ENCODE results near the gene PLAAT3.
"Not testable (repeated sequence)": the region's sequence is repeated elsewhere in the genome, so short reads cannot be mapped to it uniquely, and the experiment has no call there.

The PLAAT3 gene

GRCh38 chr11:63564784-63565350, 49.4 kb downstream of the PLAAT3 start:
- DNase-seq, result no peak

- peak; percentile 90 for DNase-seq
Observed at GRCh38 chr11:63564056-63564774, 50.0 kb downstream of the PLAAT3 start.

GRCh38 chr11:63563201-63564055, 50.8 kb downstream of the PLAAT3 start, which contains the start of gene PLAAT2:
Gene PLAAT2, minus strand, starts transcription at chr11:63563379. Its CDS starts 55 bp downstream, at chr11:63563324.
- DNase-seq, result no peak

GRCh38 chr11:63560506-63561180, 53.6 kb downstream of the PLAAT3 start:
- DNase-seq, result peak; percentile 25

- DNase-seq, result no peak
Observed at GRCh38 chr11:63558459-63559157, 55.6 kb downstream of the PLAAT3 start.

- no peak for DNase-seq
Observed at GRCh38 chr11:63557570-63557969, 56.7 kb downstream of the PLAAT3 start.

- no peak for DNase-seq
Observed at GRCh38 chr11:63556404-63557013, 57.7 kb downstream of the PLAAT3 start.

GRCh38 chr11:63554877-63555223, 59.4 kb downstream of the PLAAT3 start:
- no peak for DNase-seq

- DNase-seq, result no peak
Observed at GRCh38 chr11:63553759-63554158, 60.5 kb downstream of the PLAAT3 start.

GRCh38 chr11:63552921-63553320, 61.3 kb downstream of the PLAAT3 start:
- DNase-seq, result no peak

- no peak for DNase-seq
Observed at GRCh38 chr11:63551889-63552266, 62.4 kb downstream of the PLAAT3 start.

- no peak for DNase-seq
Observed at GRCh38 chr11:63551091-63551888, 62.9 kb downstream of the PLAAT3 start.

- DNase-seq, result not testable (repeated sequence)
Observed at GRCh38 chr11:63550156-63550700, 64.0 kb downstream of the PLAAT3 start.

GRCh38 chr11:63549411-63549810, 64.8 kb downstream of the PLAAT3 start:
- DNase-seq, result no peak

- no peak for DNase-seq
Observed at GRCh38 chr11:63548178-63548577, 66.1 kb downstream of the PLAAT3 start.

GRCh38 chr11:63547061-63547460, 67.2 kb downstream of the PLAAT3 start:
- DNase-seq, result no peak

GRCh38 chr11:63543711-63544110, 70.5 kb downstream of the PLAAT3 start:
- DNase-seq, result no peak

- not testable (repeated sequence) for DNase-seq
Observed at GRCh38 chr11:63542506-63542905, 71.7 kb downstream of the PLAAT3 start.

GRCh38 chr11:63537293-63538101, 76.7 kb downstream of the PLAAT3 start:
- peak; percentile 52 for DNase-seq

- DNase-seq, result peak; percentile 41
Observed at GRCh38 chr11:63536669-63537292, 77.5 kb downstream of the PLAAT3 start, which contains the start of gene PLAAT4. Gene PLAAT4, plus strand, starts transcription at chr11:63536808. Its CDS starts 61 bp downstream, at chr11:63536869.
